RWPE2 (cell line): ENCODE measurements around the gene HOXD9.

ENCODE experiments used
- ATAC-seq: fragments of 200-7000 bp; cut with Tn5 transposase; 3 replicates; pipeline ENCODE4 v1.9.1; 2021; ENCODE audit warnings: low read depth
- DNase-seq: peaks from one replicate; pipeline ENCODE4 v3.0.0-alpha.2; 2020; ENCODE audit warnings: low spot score
- H3K27ac ChIP-seq: fragments of 450-650 bp; 2 replicates; pipeline ENCODE4 v1.5.1; 2017; ENCODE audit warnings: mild to moderate bottlenecking; ENCODE audit not compliant: poor library complexity, severe bottlenecking
- H3K27me3 ChIP-seq: fragments of 250-450 bp; sonication (Bioruptor Pico); 2 replicates; pipeline ENCODE4 v1.5.1; 2021; ENCODE audit warnings: mild to moderate bottlenecking, moderate library complexity; ENCODE audit not compliant: insufficient read depth, poor library complexity, severe bottlenecking
- H3K36me3 ChIP-seq: fragments of 250-450 bp; sonication (Bioruptor Pico); 2 replicates; pipeline ENCODE4 v1.5.1; 2020; ENCODE audit warnings: low read depth, mild to moderate bottlenecking, moderate library complexity
- H3K4me1 ChIP-seq: fragments of 250-450 bp; sonication (Bioruptor Pico); 2 replicates; pipeline ENCODE4 v1.5.1; 2021; ENCODE audit warnings: mild to moderate bottlenecking, moderate library complexity; ENCODE audit not compliant: insufficient read depth, poor library complexity, severe bottlenecking
- H3K4me3 ChIP-seq: fragments of 250-450 bp; sonication (Bioruptor Pico); 2 replicates; pipeline ENCODE4 v1.5.1; 2021; ENCODE audit warnings: mild to moderate bottlenecking, moderate library complexity; ENCODE audit not compliant: severe bottlenecking
- H3K9me3 ChIP-seq: fragments of 250-450 bp; sonication (Bioruptor Pico); 2 replicates; pipeline ENCODE4 v1.5.1; 2021; ENCODE audit warnings: mild to moderate bottlenecking, moderate library complexity; ENCODE audit not compliant: severe bottlenecking
- CTCF ChIP-seq: fragments of 450-650 bp; IDR thresholded peaks from one replicate; pipeline ENCODE4 v1.5.1; 2017; ENCODE audit warnings: mild to moderate bottlenecking, moderate library complexity; ENCODE audit not compliant: poor library complexity, severe bottlenecking

HOXD9 gene

GRCh38 chr2:176079831-176080539, 42.5 kb upstream of the HOXD9 start:
- peak overlapping the region; percentile 16 for H3K4me3 ChIP-seq
- no peaks in the 10 kb centered on the region for H3K36me3 ChIP-seq
- no peaks in the 10 kb centered on the region for H3K4me1 ChIP-seq
- no peaks in the 10 kb centered on the region for H3K9me3 ChIP-seq
- TF ChIP-seq CTCF, result peak; percentile 87
- peak; percentile 75 for ATAC-seq
- DNase-seq, result no peak
- H3K27ac ChIP-seq, result no peak overlapping the region
- peaks cover 92% of the 10 kb centered on the region for H3K27me3 ChIP-seq

- Histone ChIP-seq H3K36me3 (no peaks in the 10 kb centered on the region), H3K27me3 (peaks cover 95% of the 10 kb centered on the region), H3K9me3 (no peaks in the 10 kb centered on the region), H3K27ac (no peak overlapping the region), H3K4me1 (no peaks in the 10 kb centered on the region), H3K4me3 (peak overlapping the region; percentile 16)
- no peak for DNase-seq
- TF ChIP-seq CTCF, result no peak
- peak; percentile 4; the same call in 1 of the 3 replicates for ATAC-seq
Observed at GRCh38 chr2:176080540-176081375, 41.8 kb upstream of the HOXD9 start.

- TF ChIP-seq CTCF, result no peak
- H3K4me1 ChIP-seq, result no peaks in the 10 kb centered on the region
- peaks cover 95% of the 10 kb centered on the region for H3K27me3 ChIP-seq
- no peaks in the 10 kb centered on the region for H3K9me3 ChIP-seq
- H3K4me3 ChIP-seq, result no peak overlapping the region
- ATAC-seq (no peak), DNase-seq (no peak)
- H3K36me3 ChIP-seq, result no peaks in the 10 kb centered on the region
- H3K27ac ChIP-seq, result no peak overlapping the region
Observed at GRCh38 chr2:176081376-176081836, 41.1 kb upstream of the HOXD9 start.

- no peaks in the 10 kb centered on the region for H3K9me3 ChIP-seq
- peaks cover 96% of the 10 kb centered on the region for H3K27me3 ChIP-seq
Observed at GRCh38 chr2:176081837-176082524, 40.5 kb upstream of the HOXD9 start.

More at GRCh38 chr2:176081837-176082524, 40.5 kb upstream of the HOXD9 start:
- ATAC-seq (no peak; the same call in 2 of the 3 replicates), DNase-seq (no peak)
- no peak for TF ChIP-seq CTCF
- H3K27ac ChIP-seq, result no peak overlapping the region
- no peaks in the 10 kb centered on the region for H3K4me1 ChIP-seq
- no peak overlapping the region for H3K4me3 ChIP-seq
- no peaks in the 10 kb centered on the region for H3K36me3 ChIP-seq
